Osteocyte (in vitro differentiated cells): ENCODE results near the gene TMEM19. TPM values are rescaled to one million over a fixed set of nuclear protein-coding genes. Genes with fewer than 3 reads are reported as not detected.

ENCODE experiments used
- DNase-seq: peaks from one replicate; pipeline ENCODE4 v3.0.0; 2021; ENCODE audit warnings: mixed read lengths; ENCODE audit not compliant: unreplicated experiment; ENCODE audit errors: extremely low spot score
- H3K27ac Mint-ChIP-seq: one replicate; pipeline ENCODE4 v1.8.0; 2021; ENCODE audit warnings: mild to moderate bottlenecking, mixed read lengths; ENCODE audit not compliant: unreplicated experiment
- H3K27me3 Mint-ChIP-seq: one replicate; pipeline ENCODE4 v1.8.0; 2021; ENCODE audit warnings: mixed read lengths; ENCODE audit not compliant: unreplicated experiment
- H3K36me3 Mint-ChIP-seq: one replicate; pipeline ENCODE4 v1.8.0; 2021; ENCODE audit warnings: mixed read lengths; ENCODE audit not compliant: unreplicated experiment
- H3K4me1 Mint-ChIP-seq: one replicate; pipeline ENCODE4 v1.8.0; 2021; ENCODE audit warnings: mixed read lengths; ENCODE audit not compliant: unreplicated experiment
- H3K4me3 Mint-ChIP-seq: one replicate; pipeline ENCODE4 v1.8.0; 2021; ENCODE audit warnings: mild to moderate bottlenecking, moderate library complexity, mixed read lengths; ENCODE audit not compliant: unreplicated experiment
- H3K9me3 Mint-ChIP-seq: one replicate; pipeline ENCODE4 v1.8.0; 2021; ENCODE audit warnings: mixed read lengths; ENCODE audit not compliant: unreplicated experiment
- total RNA-seq: library from RNA; stranded (reverse); gene quantifications from 2 replicates; pipeline ENCODE4 v1.2.1, GENCODE V29; 2021
- TF ChIP-seq, protein P1 (sequence below): fragments of 200-600 bp; sonication (generic); IDR thresholded peaks from 2 replicates; pipeline ENCODE4 v1.5.0; 2021; ENCODE audit warnings: antibody characterized with exemption, mild to moderate bottlenecking, moderate library complexity

Gene TMEM19
- total RNA-seq, 1 donor from 2014 or later, result 28.0 TPM

DNA sequence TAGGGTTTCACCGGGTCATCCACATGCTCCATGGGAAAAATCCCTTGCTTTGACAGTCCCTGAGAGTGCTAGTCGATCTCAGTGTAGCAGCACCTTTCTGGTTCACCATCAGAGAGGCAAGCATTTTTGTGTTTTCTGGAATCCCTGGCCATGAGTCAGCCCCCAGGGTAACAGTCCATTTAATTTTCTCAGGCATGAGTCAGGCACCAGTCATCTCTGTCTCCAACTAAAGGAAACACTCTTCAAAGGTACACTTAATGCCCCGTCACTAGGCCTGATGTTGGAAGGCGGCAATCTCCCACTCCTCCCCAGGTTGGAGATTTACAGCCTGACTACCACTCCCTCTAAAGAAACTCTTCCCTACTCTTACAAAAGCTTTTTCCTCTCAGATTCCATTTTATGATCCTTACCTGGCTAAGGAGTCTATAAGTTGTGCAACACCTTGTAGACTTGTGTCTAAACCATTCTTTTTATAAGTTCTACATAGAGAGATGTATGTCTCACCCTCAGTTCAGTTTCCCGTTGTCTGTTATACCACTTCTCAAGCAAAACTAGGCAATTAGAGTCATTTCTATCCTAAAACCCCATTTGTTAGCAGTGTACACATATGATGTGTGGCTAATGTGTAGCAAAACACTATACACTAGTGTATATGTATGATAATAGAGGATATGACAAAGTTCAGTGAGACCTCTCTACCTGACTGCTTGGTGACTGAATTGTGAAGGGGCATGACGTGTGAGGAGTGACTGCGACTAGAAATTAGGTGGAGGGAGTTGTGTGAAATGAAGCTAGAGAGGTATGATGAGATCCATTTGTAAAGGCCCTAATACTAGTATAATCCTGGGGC lies 24.6 kb downstream of the TMEM19 start:
- Mint-ChIP-seq H3K9me3 (peaks cover 29% of the 10 kb centered on the region), H3K36me3 (peaks cover 6% of the 10 kb centered on the region), H3K27me3 (no peaks in the 10 kb centered on the region), H3K27ac (no peak overlapping the region), H3K4me3 (no peak overlapping the region), H3K4me1 (peaks cover 9% of the 10 kb centered on the region)
- TF ChIP-seq, protein P1, sequence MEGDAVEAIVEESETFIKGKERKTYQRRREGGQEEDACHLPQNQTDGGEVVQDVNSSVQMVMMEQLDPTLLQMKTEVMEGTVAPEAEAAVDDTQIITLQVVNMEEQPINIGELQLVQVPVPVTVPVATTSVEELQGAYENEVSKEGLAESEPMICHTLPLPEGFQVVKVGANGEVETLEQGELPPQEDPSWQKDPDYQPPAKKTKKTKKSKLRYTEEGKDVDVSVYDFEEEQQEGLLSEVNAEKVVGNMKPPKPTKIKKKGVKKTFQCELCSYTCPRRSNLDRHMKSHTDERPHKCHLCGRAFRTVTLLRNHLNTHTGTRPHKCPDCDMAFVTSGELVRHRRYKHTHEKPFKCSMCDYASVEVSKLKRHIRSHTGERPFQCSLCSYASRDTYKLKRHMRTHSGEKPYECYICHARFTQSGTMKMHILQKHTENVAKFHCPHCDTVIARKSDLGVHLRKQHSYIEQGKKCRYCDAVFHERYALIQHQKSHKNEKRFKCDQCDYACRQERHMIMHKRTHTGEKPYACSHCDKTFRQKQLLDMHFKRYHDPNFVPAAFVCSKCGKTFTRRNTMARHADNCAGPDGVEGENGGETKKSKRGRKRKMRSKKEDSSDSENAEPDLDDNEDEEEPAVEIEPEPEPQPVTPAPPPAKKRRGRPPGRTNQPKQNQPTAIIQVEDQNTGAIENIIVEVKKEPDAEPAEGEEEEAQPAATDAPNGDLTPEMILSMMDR, result no peak
- DNase-seq, result no peak

DNA sequence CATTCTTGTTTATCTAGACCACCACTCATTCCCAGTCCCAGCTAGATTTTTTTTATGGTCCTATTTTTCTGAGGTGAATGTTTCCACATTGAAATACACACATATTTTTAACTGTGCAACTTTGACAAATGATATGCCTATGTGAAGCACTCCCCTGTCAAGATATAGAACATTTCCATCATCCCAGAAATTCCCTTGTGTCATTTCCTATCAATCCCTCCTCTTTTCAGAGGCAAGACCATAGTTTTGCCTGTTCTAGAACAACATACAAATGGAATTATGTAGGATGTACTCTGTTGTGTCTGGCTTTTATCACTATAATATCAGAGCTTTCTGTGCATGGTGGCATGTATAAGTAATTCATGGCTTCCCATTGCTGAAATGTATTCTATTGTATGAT lies 32.7 kb downstream of the TMEM19 start:
- Mint-ChIP-seq H3K4me1 (no peaks in the 10 kb centered on the region), H3K27ac (no peak overlapping the region), H3K36me3 (peaks cover 1% of the 10 kb centered on the region), H3K27me3 (no peaks in the 10 kb centered on the region), H3K9me3 (peaks cover 20% of the 10 kb centered on the region), H3K4me3 (no peak overlapping the region)
- no peak for DNase-seq
- TF ChIP-seq, protein P1, result no peak

DNA sequence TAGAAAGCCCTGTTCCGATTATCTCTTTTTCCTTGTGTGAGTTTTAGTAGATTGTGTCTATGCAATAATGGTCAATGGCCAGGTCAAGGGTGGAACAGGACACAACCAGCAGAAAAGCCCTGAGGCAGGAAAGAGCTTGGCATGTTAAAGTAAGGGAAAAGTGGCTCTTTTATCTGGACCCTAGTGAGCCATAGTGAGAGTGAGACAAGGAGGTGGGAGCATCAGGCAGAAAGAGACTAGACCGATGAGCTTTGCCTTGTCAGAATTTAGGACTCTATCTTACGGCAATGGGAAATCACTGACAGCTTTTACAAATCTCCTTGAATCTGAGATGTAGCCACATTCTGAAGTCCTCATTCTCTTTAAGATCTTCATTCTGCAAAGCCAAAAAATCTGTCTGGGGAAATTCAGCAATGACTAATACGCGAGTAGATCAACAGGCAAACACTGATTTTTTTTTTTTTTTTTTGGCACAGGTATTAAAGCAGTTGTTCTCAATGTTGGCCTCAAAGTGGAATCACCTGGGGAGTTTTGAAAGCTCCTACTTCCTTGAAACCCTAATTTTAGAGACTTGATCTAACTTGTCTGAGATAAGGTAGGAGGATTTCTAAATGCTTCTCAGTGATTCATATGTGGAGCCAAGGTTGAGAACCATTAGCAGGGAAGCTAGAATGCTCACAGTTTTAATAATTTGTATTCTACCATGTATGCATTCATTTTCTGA lies 33.9 kb downstream of the TMEM19 start:
- H3K36me3 Mint-ChIP-seq, result no peaks in the 10 kb centered on the region
- peaks cover 15% of the 10 kb centered on the region for H3K9me3 Mint-ChIP-seq
- no peak for DNase-seq
- no peaks in the 10 kb centered on the region for H3K4me1 Mint-ChIP-seq
- no peak overlapping the region for H3K4me3 Mint-ChIP-seq
- TF ChIP-seq, protein P1, result no peak
- no peaks in the 10 kb centered on the region for H3K27me3 Mint-ChIP-seq
- no peak overlapping the region for H3K27ac Mint-ChIP-seq

DNA sequence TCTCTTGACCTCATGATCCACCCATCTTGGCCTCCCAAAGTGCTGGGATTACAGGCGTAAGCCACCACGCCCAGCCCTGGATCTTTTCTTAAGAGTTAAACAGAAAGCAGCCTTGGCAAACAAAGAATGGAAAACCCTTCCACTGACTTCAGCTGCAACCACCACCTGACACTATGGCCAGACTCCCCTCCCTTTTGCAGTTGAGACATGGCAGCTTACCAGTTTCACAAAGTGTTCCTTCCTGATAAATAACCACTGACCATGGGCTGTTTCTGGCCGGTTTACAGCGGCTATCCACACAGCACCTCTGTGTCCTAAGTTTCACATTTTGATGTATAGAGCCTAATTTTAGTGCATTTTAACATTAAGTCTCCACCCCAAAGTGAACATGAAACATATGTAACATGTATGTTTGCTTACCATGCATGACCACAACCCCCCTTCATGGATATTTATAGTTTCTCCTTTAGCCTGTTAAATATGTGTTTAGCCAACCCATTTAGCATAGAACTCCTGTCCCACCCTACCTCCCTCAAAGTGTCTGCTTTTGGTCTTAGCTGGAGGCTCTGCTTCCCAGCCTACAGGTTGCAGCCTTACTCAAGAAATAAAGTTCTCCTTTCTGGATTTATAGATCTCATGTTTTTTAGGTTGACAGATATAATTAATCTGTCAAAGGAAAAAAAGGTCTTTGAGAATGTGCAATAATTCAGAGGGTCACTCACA lies 36.1 kb downstream of the TMEM19 start:
- H3K4me1 Mint-ChIP-seq, result no peaks in the 10 kb centered on the region
- H3K27me3 Mint-ChIP-seq, result no peaks in the 10 kb centered on the region
- no peak overlapping the region for H3K4me3 Mint-ChIP-seq
- H3K36me3 Mint-ChIP-seq, result no peaks in the 10 kb centered on the region
- H3K27ac Mint-ChIP-seq, result no peak overlapping the region
- TF ChIP-seq, protein P1, result no peak
- no peak for DNase-seq
- peaks cover 5% of the 10 kb centered on the region for H3K9me3 Mint-ChIP-seq

DNA sequence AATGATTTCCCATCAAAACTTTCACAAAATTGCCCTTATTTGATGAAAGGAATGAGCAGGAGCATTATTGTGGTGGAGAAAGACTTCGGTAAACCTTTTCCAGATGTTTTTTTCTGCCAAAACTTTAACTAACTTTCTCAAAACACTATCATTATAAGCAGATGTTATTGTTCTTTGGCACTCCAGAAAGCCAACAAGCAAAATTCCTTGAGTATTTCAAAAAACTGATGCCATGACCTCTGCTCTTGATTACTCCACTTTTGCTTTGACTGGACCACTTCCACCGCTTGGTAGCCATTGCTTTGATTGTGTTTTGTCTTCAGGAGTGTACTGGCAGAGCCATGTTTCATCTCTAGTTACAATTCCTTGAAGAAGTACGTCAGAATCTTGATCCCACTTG lies 39.1 kb downstream of the TMEM19 start:
- peaks cover 5% of the 10 kb centered on the region for H3K9me3 Mint-ChIP-seq

More for the DNA sequence above, 39.1 kb downstream of the TMEM19 start:
- Mint-ChIP-seq H3K27ac (no peak overlapping the region), H3K4me1 (no peaks in the 10 kb centered on the region), H3K36me3 (no peaks in the 10 kb centered on the region), H3K27me3 (no peaks in the 10 kb centered on the region), H3K4me3 (no peak overlapping the region)
- TF ChIP-seq, protein P1, result no peak
- DNase-seq, result no peak
